GM23248 (cell line): ENCODE results near the gene RBMS3.

Experiments used
- EZH2 ChIP-seq: fragments of 200-600 bp; sonication (generic); IDR thresholded peaks from 2 replicates; pipeline ENCODE4 v1.6.1; 2018; ENCODE audit warnings: antibody characterized with exemption, mild to moderate bottlenecking; ENCODE audit not compliant: insufficient read depth, poor library complexity, severe bottlenecking
- EZH2phosphoT487 ChIP-seq: fragments of 200-600 bp; sonication (generic); IDR thresholded peaks from 2 replicates; pipeline ENCODE4 v1.6.1; 2018; ENCODE audit warnings: antibody characterized with exemption, moderate library complexity, mild to moderate bottlenecking, low read depth; ENCODE audit not compliant: insufficient read depth

DNA sequence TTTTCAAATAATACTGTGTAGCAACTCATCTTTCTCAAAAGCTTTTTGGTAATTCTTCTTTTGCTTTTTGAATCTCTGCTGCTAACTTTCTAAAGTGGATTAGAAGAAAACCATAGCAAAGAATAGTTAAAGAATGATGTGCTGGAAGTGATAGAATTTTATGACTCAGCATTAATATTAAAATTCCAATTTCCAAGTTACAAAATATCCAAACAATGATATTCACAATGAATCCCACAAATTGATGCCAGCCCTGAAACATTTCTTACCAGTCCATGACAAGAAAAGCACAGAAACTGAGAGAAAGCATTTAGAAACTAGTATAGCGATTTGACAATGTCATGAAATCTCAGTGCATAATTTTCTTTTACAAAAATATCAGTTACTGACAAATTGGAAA lies 482.2 kb downstream of the RBMS3 start:
- TF ChIP-seq EZH2 = no peak
- no peak for TF ChIP-seq EZH2phosphoT487
